Calu3 (cell line): ENCODE measurements around the gene EP300. TPM values are rescaled to one million over a fixed set of nuclear protein-coding genes. Genes with fewer than 3 reads are reported as not detected.
"Not testable (repeated sequence)": the region's sequence is repeated elsewhere in the genome, so short reads cannot be mapped to it uniquely, and the experiment has no call there.

Experiments used
- Bru-seq: library from RNA; stranded (reverse); fragments of 400-500 nt; gene quantifications from one replicate; lab custom pipeline; 2021; lab: Mats Ljungman, UMichigan
- BruChase-seq, 2 experiments: library from RNA; stranded (reverse); fragments of 400-500 nt; gene quantifications; one replicate each; lab custom pipeline; 2021; lab: Mats Ljungman, UMichigan
- BruUV-seq: library from RNA; stranded (reverse); fragments of 400-500 nt; replicated peaks from 2 replicates; lab custom pipeline; 2021; lab: Mats Ljungman, UMichigan
- CTCF ChIA-PET: fragments of 300-600 bp; sonication (Branson Sonifier 250); formaldehyde crosslinking; loops from one replicate; lab custom pipeline; 2022; ENCODE audit warnings: antibody characterized with exemption; lab: Charles Lee
- DNase-seq: peaks from one replicate; pipeline ENCODE4 v3.0.0; 2022
- H3K27ac Mint-ChIP-seq: one replicate; pipeline ENCODE4 v1.8.0; 2022; ENCODE audit warnings: mixed read lengths; ENCODE audit not compliant: unreplicated experiment
- H3K27me3 Mint-ChIP-seq: one replicate; pipeline ENCODE4 v1.8.0; 2022; ENCODE audit warnings: mixed read lengths; ENCODE audit not compliant: unreplicated experiment
- H3K36me3 Mint-ChIP-seq: one replicate; pipeline ENCODE4 v1.8.0; 2022; ENCODE audit warnings: mild to moderate bottlenecking, moderate library complexity, mixed read lengths; ENCODE audit not compliant: insufficient read depth, unreplicated experiment
- H3K4me1 Mint-ChIP-seq: one replicate; pipeline ENCODE4 v1.8.0; 2022; ENCODE audit warnings: mild to moderate bottlenecking, low read depth, mixed read lengths; ENCODE audit not compliant: unreplicated experiment
- H3K4me3 Mint-ChIP-seq: one replicate; pipeline ENCODE4 v1.8.0; 2022; ENCODE audit warnings: mild to moderate bottlenecking, low read depth, moderate library complexity, mixed read lengths; ENCODE audit not compliant: unreplicated experiment
- H3K9me3 Mint-ChIP-seq: one replicate; pipeline ENCODE4 v1.8.0; 2022; ENCODE audit warnings: low read depth, mixed read lengths; ENCODE audit not compliant: unreplicated experiment
- CTCF ChIP-seq: fragments of 200-600 bp; IDR thresholded peaks from one replicate; pipeline ENCODE4 v1.8.0; 2022; ENCODE audit warnings: antibody characterized with exemption; ENCODE audit not compliant: unreplicated experiment
- intact Hi-C: fragments of 100-400 bp; cut with micrococcal nuclease; formaldehyde crosslinking; loops from one replicate; pipeline ENCODE4 v1.10.0; 2022; ENCODE audit not compliant: unreplicated experiment
- long read RNA-seq: library from polyadenylated mRNA; stranded (forward); transcript quantifications from one replicate; pipeline ENCODE4 v2.0.0, GENCODE V29; 2022
- total RNA-seq: library from RNA; stranded (reverse); gene quantifications from 2 replicates; pipeline ENCODE4 v1.2.3, GENCODE V29; 2022

Gene EP300
- total RNA-seq (67.2 and 71.5 TPM in 2 replicates), Bru-seq, nascent RNA (percentile 90 among the genes with signal in this experiment), BruChase-seq, experiment 1, labeled RNA remaining after a 6-hour chase (percentile 87 among the genes with signal in this experiment), BruChase-seq, experiment 2, labeled RNA remaining after a 2-hour chase (percentile 90 among the genes with signal in this experiment)
- long read RNA-seq, full-length matches to known transcripts: 1 of 12 reads
- long read RNA-seq, partial matches to known transcripts: 4 of 12 reads
- long read RNA-seq, other reads (novel, unspliced or antisense): 7 of 12 reads

- Mint-ChIP-seq H3K4me1 (no peaks in the 10 kb centered on the region), H3K27ac (peak within 1 kb of the TSS; percentile 100), H3K36me3 (peaks cover 56% of the 10 kb centered on the region), H3K27me3 (no peaks in the 10 kb centered on the region), H3K9me3 (no peaks in the 10 kb centered on the region), H3K4me3 (peak within 1 kb of the TSS; percentile 79)
- intact Hi-C loops: loop anchor here (5.0 kb wide), 2 partner anchors 70 to 140 kb away; partner anchors contain the start of gene RBX1
- BruUV-seq: no TSS peak
- CTCF ChIA-PET: interaction anchor here (0.5 to 1.0 kb wide), 3 partner anchors 78 to 144 kb away, joined by 4 to 5 read pairs (median 4); partner anchors contain the start of gene RBX1
- peak; percentile 44 for TF ChIP-seq CTCF
- DNase-seq: peak; percentile 86
These were observed at the start of gene EP300 for GRCh38 chr22:41092023-41092817. Gene EP300, plus strand, starts transcription at chr22:41092592. Its CDS starts 413 bp downstream, at chr22:41093005.

GRCh38 chr22:41043722-41044121 lies 48.7 kb upstream of the EP300 start:
- Mint-ChIP-seq H3K27me3 (peaks cover 5% of the 10 kb centered on the region), H3K9me3 (no peaks in the 10 kb centered on the region), H3K4me3 (no peak overlapping the region), H3K27ac (no peak overlapping the region), H3K4me1 (peaks cover 4% of the 10 kb centered on the region), H3K36me3 (no peaks in the 10 kb centered on the region)
- intact Hi-C loops: no loop called here
- no peak for TF ChIP-seq CTCF
- DNase-seq: no peak
- BruUV-seq: no TSS peak
- CTCF ChIA-PET: interaction anchor here (0.7 kb wide), 1 partner anchor 762 kb away, joined by 5 read pairs; no protein-coding TSS in a partner anchor

GRCh38 chr22:41045575-41045974 lies 46.8 kb upstream of the EP300 start:
- H3K27ac Mint-ChIP-seq, H3K27me3 Mint-ChIP-seq, BruUV-seq, H3K4me3 Mint-ChIP-seq, H3K9me3 Mint-ChIP-seq, intact Hi-C loops, H3K4me1 Mint-ChIP-seq, H3K36me3 Mint-ChIP-seq, DNase-seq: not testable (repeated sequence)
- CTCF ChIA-PET: interaction anchor here (0.8 kb wide), 1 partner anchor 67 kb away, joined by 3 read pairs; no protein-coding TSS in a partner anchor

- no peak overlapping the region for H3K4me3 Mint-ChIP-seq
- H3K27ac Mint-ChIP-seq: no peak overlapping the region
- DNase-seq: no peak
- H3K27me3 Mint-ChIP-seq: no peaks in the 10 kb centered on the region
- H3K9me3 Mint-ChIP-seq: no peaks in the 10 kb centered on the region
- CTCF ChIA-PET: no interaction called here
- no peak for TF ChIP-seq CTCF
- no TSS peak for BruUV-seq
- no peaks in the 10 kb centered on the region for H3K36me3 Mint-ChIP-seq
- intact Hi-C loops: no loop called here
- peaks cover 13% of the 10 kb centered on the region for H3K4me1 Mint-ChIP-seq
These were observed 44.6 kb upstream of the EP300 start for GRCh38 chr22:41047801-41048211.

GRCh38 chr22:41048345-41048744 lies 44.0 kb upstream of the EP300 start:
- BruUV-seq, DNase-seq, H3K36me3 Mint-ChIP-seq, H3K27ac Mint-ChIP-seq, CTCF ChIA-PET, H3K4me3 Mint-ChIP-seq, H3K9me3 Mint-ChIP-seq, H3K27me3 Mint-ChIP-seq, intact Hi-C loops: not testable (repeated sequence)
- H3K4me1 Mint-ChIP-seq: peaks cover 19% of the 10 kb centered on the region
